HFFc6 (cell line): ENCODE results near the gene NTM. TPM values are rescaled to one million over a fixed set of nuclear protein-coding genes. Genes with fewer than 3 reads are reported as not detected.

Experiments used
- DNase-seq: peaks from one replicate; pipeline ENCODE4 v3.0.0-alpha.2; 2018
- H3K27ac Mint-ChIP-seq: 2 replicates; pipeline ENCODE4 v1.8.0; 2020; ENCODE audit warnings: mild to moderate bottlenecking, mixed read lengths
- H3K27me3 Mint-ChIP-seq: 2 replicates; pipeline ENCODE4 v1.8.0; 2021; ENCODE audit warnings: mild to moderate bottlenecking, moderate library complexity, mixed read lengths; ENCODE audit not compliant: insufficient read depth
- H3K36me3 Mint-ChIP-seq: 2 replicates; pipeline ENCODE4 v1.8.0; 2021; ENCODE audit warnings: low read depth, mixed read lengths
- H3K4me1 Mint-ChIP-seq: 2 replicates; pipeline ENCODE4 v1.8.0; 2020; ENCODE audit warnings: low read depth, mixed read lengths
- H3K4me3 Mint-ChIP-seq: 2 replicates; pipeline ENCODE4 v1.8.0; 2020; ENCODE audit warnings: mild to moderate bottlenecking, moderate library complexity, mixed read lengths
- H3K9me3 Mint-ChIP-seq: 2 replicates; pipeline ENCODE4 v1.8.0; 2020; ENCODE audit warnings: mild to moderate bottlenecking, mixed read lengths
- CTCF ChIP-seq: fragments of 200-600 bp; sonication (generic); IDR thresholded peaks from 2 replicates; pipeline ENCODE4 v1.5.0; 2021; ENCODE audit warnings: antibody characterized with exemption, mild to moderate bottlenecking
- total RNA-seq, 6 experiments: library from RNA; stranded (reverse); fragmentation: NEBNext Ultra II Directional; extraction: Animal tissue kit (Norgen Biotek cat#: 25700); gene quantifications; 2 replicates in 1 of 6; 3 replicates in 5 of 6; pipeline ENCODE4 v1.2.3, GENCODE V29; 2021

NTM gene
- total RNA-seq, 6 experiments from 2014 or later: 18.3 to 23.6 (median 21.7) TPM

DNA sequence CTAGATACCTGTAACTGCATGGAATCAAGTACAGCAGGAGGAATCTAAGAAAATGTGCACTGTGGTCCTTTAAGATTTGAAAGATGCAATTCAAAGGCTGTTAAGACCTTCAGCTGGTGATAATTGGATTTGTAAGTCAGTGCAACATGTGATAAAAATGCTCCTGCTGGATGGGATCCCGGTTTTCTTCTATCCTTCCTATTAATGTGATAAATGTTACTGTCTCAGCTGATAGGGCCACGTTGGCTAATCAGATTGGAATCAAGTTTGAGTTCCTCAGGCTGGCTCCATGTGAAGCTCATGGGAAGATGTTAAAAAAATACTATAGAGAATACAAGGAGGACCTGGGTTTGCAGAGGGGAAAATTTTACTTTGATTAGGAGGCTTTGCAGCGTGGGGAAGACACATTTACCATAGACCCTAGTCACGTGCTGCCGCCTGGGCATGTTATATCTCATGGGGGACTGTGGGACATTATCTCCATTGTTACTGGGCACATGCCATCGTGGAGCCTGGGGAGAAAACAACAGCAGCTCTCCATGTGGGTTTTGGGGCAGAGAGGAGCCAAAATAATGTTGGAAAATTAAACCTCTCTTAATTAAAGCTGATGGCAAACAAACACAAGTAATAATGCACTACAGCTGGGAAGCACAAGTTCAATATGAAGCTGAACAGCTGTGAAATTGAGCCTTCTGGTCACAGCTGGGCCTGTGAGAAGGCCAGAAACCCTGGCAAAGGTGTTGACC is 652.5 kb downstream of the NTM start:
- Mint-ChIP-seq H3K36me3 (no peaks in the 10 kb centered on the region; the same call in 1 of the 2 replicates), H3K4me3 (no peak overlapping the region; the same call in 1 of the 2 replicates), H3K27ac (no peak overlapping the region), H3K4me1 (peaks cover 58% of the 10 kb centered on the region), H3K27me3 (no peaks in the 10 kb centered on the region), H3K9me3 (no peaks in the 10 kb centered on the region)
- TF ChIP-seq CTCF: no peak
- peak; percentile 56 for DNase-seq

- TF ChIP-seq CTCF: no peak
- Mint-ChIP-seq H3K4me1 (peaks cover 76% of the 10 kb centered on the region), H3K27ac (0 out of 2 replicates have a peak overlapping the region, but pooled peaks have one; percentile 14), H3K27me3 (no peaks in the 10 kb centered on the region), H3K36me3 (no peaks in the 10 kb centered on the region; the same call in 1 of the 2 replicates), H3K9me3 (no peaks in the 10 kb centered on the region), H3K4me3 (peak overlapping the region; percentile 52)
- DNase-seq: peak; percentile 76
Measured at GRCh38 chr11:132024587-132025295, 654.3 kb downstream of the NTM start.

DNA sequence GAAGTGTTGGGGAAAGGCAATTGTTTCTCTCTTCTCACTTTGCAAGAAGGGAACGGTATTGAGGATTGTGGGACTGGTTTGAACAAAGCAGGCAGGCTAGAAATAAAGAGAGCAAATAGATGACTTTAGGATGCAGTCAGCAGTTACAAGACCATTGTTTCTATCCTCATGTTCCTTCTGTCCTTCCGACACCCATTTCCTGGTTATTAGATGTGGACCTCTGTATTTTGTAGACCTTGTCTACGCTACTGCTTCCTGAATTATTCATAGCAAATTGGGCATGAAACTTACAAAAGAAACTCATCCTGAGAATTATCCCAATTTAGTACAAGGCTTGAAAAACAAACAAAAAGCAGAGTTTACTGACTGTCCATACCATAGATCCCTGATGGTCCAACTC is 656.3 kb downstream of the NTM start:
- no peaks in the 10 kb centered on the region for H3K27me3 Mint-ChIP-seq
- no peak overlapping the region for H3K27ac Mint-ChIP-seq
- no peak for DNase-seq
- TF ChIP-seq CTCF: no peak
- H3K4me1 Mint-ChIP-seq: peaks cover 96% of the 10 kb centered on the region
- H3K4me3 Mint-ChIP-seq: no peak overlapping the region
- H3K9me3 Mint-ChIP-seq: no peaks in the 10 kb centered on the region
- H3K36me3 Mint-ChIP-seq: no peaks in the 10 kb centered on the region

DNA sequence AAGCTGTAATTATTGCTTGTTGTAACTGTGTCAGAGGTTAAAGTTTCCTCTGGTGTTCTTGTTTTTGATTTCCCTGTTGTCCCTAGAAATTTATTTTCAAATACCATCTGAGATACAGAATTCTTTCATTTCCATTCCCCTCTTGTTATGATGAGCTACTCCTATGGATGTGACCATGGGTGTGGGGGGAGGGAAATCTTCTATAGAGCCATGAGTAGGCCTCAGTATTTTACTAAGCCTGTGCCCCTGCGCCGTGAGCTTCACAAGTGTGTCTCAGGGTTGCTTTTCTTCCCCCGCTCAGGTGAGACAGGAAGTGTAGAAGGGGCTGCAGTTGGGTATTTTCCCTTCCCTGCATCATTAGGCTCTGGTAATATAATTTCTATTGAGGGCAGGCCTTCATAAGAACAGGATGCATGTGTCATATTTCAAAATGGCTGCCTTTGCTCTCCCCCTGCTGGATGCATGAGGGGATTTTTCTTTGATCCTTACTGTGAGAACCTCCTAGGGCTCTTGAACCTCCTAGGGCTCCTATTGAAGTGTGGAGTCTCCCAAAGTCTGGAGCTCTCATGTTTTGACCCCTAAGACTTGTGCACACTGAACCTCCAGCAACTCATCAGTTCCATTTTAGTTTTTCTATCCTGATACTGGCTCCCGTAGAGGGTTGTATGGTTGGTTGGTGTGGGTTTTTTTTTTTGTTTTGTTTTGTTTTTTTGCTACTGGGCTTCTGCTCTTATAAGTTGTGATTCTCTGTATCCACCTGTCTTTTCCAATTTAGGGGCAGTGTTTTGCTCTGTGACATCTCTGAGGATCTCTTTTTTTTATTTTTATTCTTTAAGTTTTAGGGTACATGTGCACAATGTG is 658.2 kb downstream of the NTM start:
- Mint-ChIP-seq H3K27ac (peak overlapping the region; percentile 70), H3K9me3 (no peaks in the 10 kb centered on the region), H3K36me3 (peaks cover 6% of the 10 kb centered on the region; the same call in 1 of the 2 replicates), H3K27me3 (no peaks in the 10 kb centered on the region), H3K4me3 (no peak overlapping the region), H3K4me1 (peaks cover 100% of the 10 kb centered on the region)
- DNase-seq: peak; percentile 67
- TF ChIP-seq CTCF: peak; percentile 89

DNA sequence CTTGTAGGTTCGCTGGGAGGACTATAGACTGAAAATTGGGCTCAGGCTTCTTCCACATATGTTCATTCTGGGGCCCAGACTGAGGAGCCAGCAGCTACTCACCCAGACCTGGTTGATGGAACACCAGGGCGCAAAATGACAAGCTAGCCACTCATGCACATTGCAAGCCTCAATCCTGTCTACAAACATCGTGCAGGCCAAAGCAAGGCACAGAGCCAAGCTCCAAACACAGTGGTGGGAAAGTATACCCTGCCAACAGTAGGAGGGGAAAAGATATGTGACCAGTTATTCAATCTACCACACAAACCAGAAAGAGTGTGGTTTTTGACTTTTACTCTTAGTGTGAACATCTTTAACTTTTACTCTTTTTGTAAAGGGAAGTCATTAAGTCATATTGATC is 660.5 kb downstream of the NTM start:
- Mint-ChIP-seq H3K9me3 (no peaks in the 10 kb centered on the region), H3K4me1 (peaks cover 94% of the 10 kb centered on the region), H3K4me3 (no peak overlapping the region), H3K36me3 (peaks cover 6% of the 10 kb centered on the region; the same call in 1 of the 2 replicates), H3K27ac (peak overlapping the region; percentile 51), H3K27me3 (no peaks in the 10 kb centered on the region)
- TF ChIP-seq CTCF: no peak
- no peak for DNase-seq
